GM04503 (cell line): ENCODE data around the gene CWC25.
"Not testable (repeated sequence)": the region's sequence is repeated elsewhere in the genome, so short reads cannot be mapped to it uniquely, and the experiment has no call there.

Experiments used
- DNase-seq: peaks from one replicate; pipeline ENCODE4 v3.0.0-alpha.2; 2012; ENCODE audit warnings: low read depth

CWC25 gene

GRCh38 chr17:38852771-38853291 lies 27.7 kb upstream of the CWC25 start:
- no peak for DNase-seq

GRCh38 chr17:38851434-38851833 lies 26.3 kb upstream of the CWC25 start:
- no peak for DNase-seq

GRCh38 chr17:38850374-38850773 lies 25.3 kb upstream of the CWC25 start:
- no peak for DNase-seq

GRCh38 chr17:38848939-38849605 lies 24.0 kb upstream of the CWC25 start:
- DNase-seq = no peak

- DNase-seq = no peak
Observed at GRCh38 chr17:38848557-38848891, 23.4 kb upstream of the CWC25 start.

GRCh38 chr17:38844261-38844757 lies 19.2 kb upstream of the CWC25 start:
- no peak for DNase-seq

GRCh38 chr17:38825762-38826247 lies 684 bp upstream of the CWC25 start:
- DNase-seq = no peak

- DNase-seq = no peak
Observed at GRCh38 chr17:38815576-38816193, 9.4 kb downstream of the CWC25 start.

GRCh38 chr17:38809828-38810227 lies 15.3 kb downstream of the CWC25 start:
- no peak for DNase-seq

- DNase-seq = no peak
Observed at GRCh38 chr17:38800237-38800760, 24.8 kb downstream of the CWC25 start.

GRCh38 chr17:38799501-38800236 lies 25.5 kb downstream of the CWC25 start, which contains the start of gene PIP4K2B:
Gene PIP4K2B (minus strand): TSS chr17:38799556. CDS start chr17:38799424, 132 bp downstream.
- DNase-seq = peak; percentile 88

- DNase-seq = no peak
Observed at GRCh38 chr17:38798614-38799500, 26.3 kb downstream of the CWC25 start.

GRCh38 chr17:38797828-38798227 lies 27.3 kb downstream of the CWC25 start:
- DNase-seq = no peak

- DNase-seq = no peak
Observed at GRCh38 chr17:38797158-38797490, 28.0 kb downstream of the CWC25 start.

GRCh38 chr17:38796451-38797157 lies 28.5 kb downstream of the CWC25 start:
- DNase-seq = no peak

GRCh38 chr17:38794221-38794620 lies 30.9 kb downstream of the CWC25 start:
- no peak for DNase-seq

GRCh38 chr17:38791162-38791561 lies 34.0 kb downstream of the CWC25 start:
- no peak for DNase-seq

- not testable (repeated sequence) for DNase-seq
Observed at GRCh38 chr17:38790148-38790707, 34.9 kb downstream of the CWC25 start.

GRCh38 chr17:38789185-38789584 lies 35.9 kb downstream of the CWC25 start:
- DNase-seq = no peak

- DNase-seq = not testable (repeated sequence)
Observed at GRCh38 chr17:38787999-38788398, 37.1 kb downstream of the CWC25 start.
